Erythroblast (primary cell): ENCODE data around the gene LRP2.

ENCODE experiments used
- GATA1 ChIP-seq: IDR thresholded peaks from 2 replicates; pipeline ENCODE4 v1.6.1; 2011; ENCODE audit warnings: low read depth, mild to moderate bottlenecking, control low read depth, low read length, moderate library complexity
- POLR2A ChIP-seq: IDR thresholded peaks from 2 replicates; pipeline ENCODE4 v1.6.1; 2011; ENCODE audit warnings: mild to moderate bottlenecking, low read length

GRCh38 chr2:169254774-169255173 is 107.6 kb downstream of the LRP2 start:
- TF ChIP-seq POLR2A, result no peak
- no peak for TF ChIP-seq GATA1
